ENCODE data around the gene SPC24. TPM values are rescaled to one million over a fixed set of nuclear protein-coding genes. Genes with fewer than 3 reads are reported as not detected.

SPC24 gene
- total RNA-seq, result 15.9 and 111 TPM in 2 replicates

GRCh38 chr19:11155373-11156120 is at the start of gene SPC24:
Gene SPC24, minus strand, starts transcription at chr19:11155782. Its CDS starts 6 bp downstream, at chr19:11155776.

GRCh38 chr19:11197291-11198174 is 42.0 kb upstream of the SPC24 start, which contains the start of gene KANK2:
Gene KANK2, minus strand, starts transcription at chr19:11197545. Its CDS starts 3,034 bp downstream, at chr19:11194511.

Other genes starting within 250 kb of the SPC24 start
- 93.5 and 117 TPM in 2 replicates for gene YIPF2, start 227.1 kb downstream of the SPC24 start, total RNA-seq
- gene TIMM29, start 227.0 kb downstream of the SPC24 start, total RNA-seq, result 38.3 and 44.0 TPM in 2 replicates
- 71.0 and 73.6 TPM in 2 replicates for gene SMARCA4, start 194.8 kb downstream of the SPC24 start, total RNA-seq
- gene LDLR, start 66.3 kb downstream of the SPC24 start, total RNA-seq, result 191 and 366 TPM in 2 replicates
- 455 and 617 TPM in 2 replicates for gene KANK2, start 41.8 kb upstream of the SPC24 start, total RNA-seq
- not detected in 2 replicates for gene ANGPTL8, start 83.8 kb upstream of the SPC24 start, total RNA-seq
- gene DOCK6, start 106.7 kb upstream of the SPC24 start, total RNA-seq, result 11.5 and 19.4 TPM in 2 replicates
- gene TSPAN16, start 140.4 kb upstream of the SPC24 start, total RNA-seq, result not detected in 2 replicates
- gene RAB3D, start 183.9 kb upstream of the SPC24 start, total RNA-seq, result 15.9 and 21.8 TPM in 2 replicates
- gene TMEM205, start 190.5 kb upstream of the SPC24 start, total RNA-seq, result 120 and 124 TPM in 2 replicates
- gene CCDC159, start 190.7 kb upstream of the SPC24 start, total RNA-seq, result 4.4 and 9.8 TPM in 2 replicates
- 12.4 and 23.5 TPM in 2 replicates for gene PLPPR2, start 199.7 kb upstream of the SPC24 start, total RNA-seq
- 0.50 and 0.87 TPM in 2 replicates for gene SWSAP1, start 218.9 kb upstream of the SPC24 start, total RNA-seq
- 7.6 and 9.4 TPM in 2 replicates for gene EPOR, start 228.5 kb upstream of the SPC24 start, total RNA-seq

Measured in smooth muscle cell of trachea (primary cell).